Activated T-cell treated with anti-CD3 and anti-CD28 coated beads, Interleukin-2, amount 50 U/mL, for 72 hours (primary cell): ENCODE measurements around the gene SRMS. TPM values are rescaled to one million over a fixed set of nuclear protein-coding genes. Genes with fewer than 3 reads are reported as not detected.

Source experiments
- ATAC-seq, 2 donors: fragments of 150-1000 bp; cut with Tn5 transposase; replicated peaks in 1 of 2; 2 replicates each; pipeline ENCODE4 v1.10.0; 2021; ENCODE audit warnings: moderate library complexity in 2 of 2, mild to moderate bottlenecking in 1 of 2
- DNase-seq, 2 donors: peaks; one replicate each; pipeline ENCODE4 v3.0.0; 2021 to 2022; ENCODE audit warnings: mixed read lengths in 1 of 2
- H3K27ac Mint-ChIP-seq: one replicate; pipeline ENCODE4 v1.8.0; 2022; ENCODE audit warnings: mild to moderate bottlenecking, moderate library complexity, mixed read lengths
- H3K27me3 Mint-ChIP-seq: one replicate; pipeline ENCODE4 v1.8.0; 2022; ENCODE audit warnings: low read depth, mixed read lengths
- H3K36me3 Mint-ChIP-seq, 2 donors: one replicate each; pipeline ENCODE4 v1.8.0; 2022; ENCODE audit warnings: mixed read lengths in 2 of 2, mild to moderate bottlenecking in 1 of 2; ENCODE audit not compliant: insufficient read depth in 2 of 2
- H3K4me1 Mint-ChIP-seq: one replicate; pipeline ENCODE4 v1.8.0; 2022; ENCODE audit warnings: low read depth, mixed read lengths
- H3K4me3 Mint-ChIP-seq, 2 donors: one replicate each; pipeline ENCODE4 v1.8.0; 2022; ENCODE audit warnings: mild to moderate bottlenecking in 2 of 2, mixed read lengths in 2 of 2, moderate library complexity in 2 of 2
- H3K9me3 Mint-ChIP-seq, 2 donors: one replicate each; pipeline ENCODE4 v1.8.0; 2022; ENCODE audit warnings: mixed read lengths in 2 of 2
- total RNA-seq, 2 donors: library from RNA; stranded (reverse); gene quantifications; one replicate each; pipeline ENCODE4 v1.2.3, GENCODE V29; 2022

SRMS gene
- total RNA-seq, 2 donors from 2014 or later = not detected

GRCh38 chr20:63540417-63541186, 6.9 kb downstream of the SRMS start:
- DNase-seq = no peak
- ATAC-seq = no peak
- Mint-ChIP-seq H3K27ac (no peak overlapping the region), H3K36me3 (no peaks in the 10 kb centered on the region), H3K9me3 (no peaks in the 10 kb centered on the region), H3K4me1 (peaks cover 11% of the 10 kb centered on the region), H3K4me3 (no peak overlapping the region), H3K27me3 (no peaks in the 10 kb centered on the region)

- Mint-ChIP-seq H3K4me1 (peaks cover 11% of the 10 kb centered on the region), H3K27ac (no peak overlapping the region)
- no peak for DNase-seq
Measured at GRCh38 chr20:63539441-63540370, 7.8 kb downstream of the SRMS start.

GRCh38 chr20:63539092-63539430, 8.5 kb downstream of the SRMS start:
- no peaks in the 10 kb centered on the region for H3K36me3 Mint-ChIP-seq
- H3K27me3 Mint-ChIP-seq = no peaks in the 10 kb centered on the region
- peaks cover 11% of the 10 kb centered on the region for H3K4me1 Mint-ChIP-seq
- no peaks in the 10 kb centered on the region for H3K9me3 Mint-ChIP-seq
- no peak overlapping the region for H3K27ac Mint-ChIP-seq
- DNase-seq = no peak
- H3K4me3 Mint-ChIP-seq = no peak overlapping the region
- no peak for ATAC-seq

More at GRCh38 chr20:63539441-63540370, 7.8 kb downstream of the SRMS start:
- H3K27me3 Mint-ChIP-seq = no peaks in the 10 kb centered on the region
- H3K36me3 Mint-ChIP-seq = no peaks in the 10 kb centered on the region
- H3K4me3 Mint-ChIP-seq = no peak overlapping the region
- no peak for ATAC-seq
- H3K9me3 Mint-ChIP-seq = no peaks in the 10 kb centered on the region

- H3K4me3 Mint-ChIP-seq = peak overlapping the region; percentile 68 to 82
- no peaks in the 10 kb centered on the region for H3K27me3 Mint-ChIP-seq
- peak overlapping the region; percentile 89 for H3K27ac Mint-ChIP-seq
- no peaks in the 10 kb centered on the region for H3K36me3 Mint-ChIP-seq
- DNase-seq (no peak), ATAC-seq (peak; percentile 8 to 14)
- H3K9me3 Mint-ChIP-seq = no peaks in the 10 kb centered on the region
- H3K4me1 Mint-ChIP-seq = peaks cover 11% of the 10 kb centered on the region
Measured at GRCh38 chr20:63538204-63539091, 9.1 kb downstream of the SRMS start.

GRCh38 chr20:63537525-63538203, 9.9 kb downstream of the SRMS start:
- peak overlapping the region; percentile 89 for H3K27ac Mint-ChIP-seq
- H3K4me1 Mint-ChIP-seq = peaks cover 11% of the 10 kb centered on the region

GRCh38 chr20:63536997-63537524, 10.5 kb downstream of the SRMS start, which contains the start of gene PTK6:
Gene PTK6 (minus strand): TSS chr20:63537376. CDS start chr20:63537314, 62 bp downstream.
- Mint-ChIP-seq H3K36me3 (no peaks in the 10 kb centered on the region), H3K27me3 (no peaks in the 10 kb centered on the region), H3K9me3 (no peaks in the 10 kb centered on the region), H3K27ac (peak within 1 kb of the TSS; percentile 89), H3K4me3 (peak within 1 kb of the TSS; percentile 68 to 82), H3K4me1 (peaks cover 11% of the 10 kb centered on the region)
- ATAC-seq (peak in 1 of 2 donors; percentile 2), DNase-seq (peak; percentile 33 to 44)

More at GRCh38 chr20:63537525-63538203, 9.9 kb downstream of the SRMS start:
- DNase-seq = peak; percentile 97 to 98
- Mint-ChIP-seq H3K36me3 (no peaks in the 10 kb centered on the region), H3K9me3 (no peaks in the 10 kb centered on the region), H3K27me3 (no peaks in the 10 kb centered on the region), H3K4me3 (peak overlapping the region; percentile 68 to 82)
- peak; percentile 94 to 97 for ATAC-seq

- Mint-ChIP-seq H3K27ac (no peak overlapping the region), H3K4me3 (peak overlapping the region in 1 of 2 donors; percentile 82), H3K36me3 (no peaks in the 10 kb centered on the region), H3K4me1 (peaks cover 11% of the 10 kb centered on the region), H3K9me3 (no peaks in the 10 kb centered on the region), H3K27me3 (no peaks in the 10 kb centered on the region)
- no peak for ATAC-seq
- DNase-seq = no peak
Measured at GRCh38 chr20:63536241-63536977, 11.1 kb downstream of the SRMS start.

- Mint-ChIP-seq H3K9me3 (no peaks in the 10 kb centered on the region), H3K4me1 (peaks cover 11% of the 10 kb centered on the region), H3K4me3 (no peak overlapping the region), H3K27ac (no peak overlapping the region), H3K27me3 (no peaks in the 10 kb centered on the region), H3K36me3 (no peaks in the 10 kb centered on the region)
- ATAC-seq = no peak
- peak in 1 of 2 donors; percentile 8 for DNase-seq
Measured at GRCh38 chr20:63534831-63535651, 12.5 kb downstream of the SRMS start.

GRCh38 chr20:63534427-63534830, 13.1 kb downstream of the SRMS start:
- H3K4me1 Mint-ChIP-seq = peaks cover 11% of the 10 kb centered on the region
- ATAC-seq (no peak), DNase-seq (no peak)
- H3K27me3 Mint-ChIP-seq = no peaks in the 10 kb centered on the region
- H3K36me3 Mint-ChIP-seq = no peaks in the 10 kb centered on the region
- no peaks in the 10 kb centered on the region for H3K9me3 Mint-ChIP-seq
- H3K4me3 Mint-ChIP-seq = no peak overlapping the region
- H3K27ac Mint-ChIP-seq = no peak overlapping the region

GRCh38 chr20:63533871-63534393, 13.6 kb downstream of the SRMS start:
- peak in 1 of 2 donors; percentile 2 for DNase-seq

GRCh38 chr20:63533388-63533787, 14.2 kb downstream of the SRMS start:
- no peak for DNase-seq
- Mint-ChIP-seq H3K4me3 (no peak overlapping the region), H3K36me3 (no peaks in the 10 kb centered on the region), H3K9me3 (no peaks in the 10 kb centered on the region), H3K27ac (no peak overlapping the region), H3K27me3 (no peaks in the 10 kb centered on the region), H3K4me1 (peaks cover 12% of the 10 kb centered on the region)
- ATAC-seq = no peak

More at GRCh38 chr20:63533871-63534393, 13.6 kb downstream of the SRMS start:
- no peaks in the 10 kb centered on the region for H3K27me3 Mint-ChIP-seq
- H3K4me3 Mint-ChIP-seq = no peak overlapping the region
- no peak overlapping the region for H3K27ac Mint-ChIP-seq
- no peak for ATAC-seq
- no peaks in the 10 kb centered on the region for H3K36me3 Mint-ChIP-seq
- H3K4me1 Mint-ChIP-seq = peaks cover 11% of the 10 kb centered on the region
- H3K9me3 Mint-ChIP-seq = no peaks in the 10 kb centered on the region
